Neutrophil (primary cell): ENCODE results near the gene ASPSCR1.
A peak's percentile ranks its signal among the peaks of the same experiment; 100 is the strongest.

ENCODE experiments used
- H3K27ac ChIP-seq: fragments of 200-600 bp; sonication (generic); 2 replicates; pipeline ENCODE4 v1.5.1; 2016; ENCODE audit warnings: mild to moderate bottlenecking, moderate library complexity
- H3K27me3 ChIP-seq: fragments of 200-600 bp; sonication (generic); 2 replicates; pipeline ENCODE4 v1.6.0; 2016; ENCODE audit warnings: mild to moderate bottlenecking
- H3K36me3 ChIP-seq: fragments of 200-600 bp; sonication (generic); 2 replicates; pipeline ENCODE4 v1.5.1; 2017
- H3K4me1 ChIP-seq, 2 experiments: fragments of 200-600 bp in 1 of 2; sonication (generic) in 1 of 2; 1 replicate in 1 of 2; 2 replicates in 1 of 2; pipeline versions ENCODE4 v1.5.1 to v1.6.1; 2013 to 2016; ENCODE audit warnings: low read depth in 1 of 2, low read length in 1 of 2, mild to moderate bottlenecking in 1 of 2, moderate library complexity in 1 of 2; ENCODE audit not compliant: control insufficient read depth in 1 of 2, insufficient read depth in 1 of 2
- H3K4me3 ChIP-seq, 2 experiments: fragments of 200-600 bp in 1 of 2; sonication (generic) in 1 of 2; 1 replicate in 1 of 2; 2 replicates in 1 of 2; pipeline ENCODE4 v1.5.1; 2013 to 2016; ENCODE audit warnings: low read depth in 1 of 2, low read length in 1 of 2, mild to moderate bottlenecking in 1 of 2, moderate library complexity in 1 of 2
- H3K9me3 ChIP-seq: fragments of 200-600 bp; sonication (generic); 2 replicates; pipeline ENCODE4 v1.5.1; 2016
- CTCF ChIP-seq: fragments of 200-600 bp; sonication (generic); IDR thresholded peaks from 2 replicates; pipeline ENCODE4 v1.5.1; 2016; ENCODE audit warnings: antibody characterized with exemption

Gene ASPSCR1

GRCh38 chr17:82029391-82029790 is 52.0 kb downstream of the ASPSCR1 start:
- no peak for TF ChIP-seq CTCF

GRCh38 chr17:82029990-82030469 is 52.6 kb downstream of the ASPSCR1 start:
- H3K4me3 ChIP-seq = peak overlapping the region; percentile 58 to 64
- H3K27me3 ChIP-seq = peaks cover 24% of the 10 kb centered on the region
- no peak overlapping the region for H3K27ac ChIP-seq
- H3K36me3 ChIP-seq = no peaks in the 10 kb centered on the region
- peaks cover 18 to 26% of the 10 kb centered on the region in 2 experiments for H3K4me1 ChIP-seq
- no peak for TF ChIP-seq CTCF
- H3K9me3 ChIP-seq = no peaks in the 10 kb centered on the region

More at GRCh38 chr17:82029391-82029790, 52.0 kb downstream of the ASPSCR1 start:
- Histone ChIP-seq H3K4me3 (no peak overlapping the region), H3K36me3 (no peaks in the 10 kb centered on the region), H3K4me1 (peaks cover 18 to 26% of the 10 kb centered on the region in 2 experiments), H3K27ac (no peak overlapping the region), H3K27me3 (peaks cover 24% of the 10 kb centered on the region), H3K9me3 (no peaks in the 10 kb centered on the region)

GRCh38 chr17:82030470-82031302 is 53.3 kb downstream of the ASPSCR1 start:
- Histone ChIP-seq H3K27me3 (peaks cover 24% of the 10 kb centered on the region), H3K9me3 (no peaks in the 10 kb centered on the region), H3K4me3 (peak overlapping the region; percentile 58 to 64), H3K27ac (peak overlapping the region; percentile 41), H3K4me1 (peaks cover 20 to 28% of the 10 kb centered on the region in 2 experiments), H3K36me3 (no peaks in the 10 kb centered on the region)
- TF ChIP-seq CTCF = peak; percentile 97

GRCh38 chr17:82031303-82031884 is 54.0 kb downstream of the ASPSCR1 start, which contains the start of gene RAC3:
RAC3 (plus strand) TSS chr17:82031678; CDS start chr17:82031762, 84 bp downstream.
- peak within 1 kb of the TSS; percentile 41 for H3K27ac ChIP-seq
- peak within 1 kb of the TSS; percentile 58 to 64 for H3K4me3 ChIP-seq
- no peak for TF ChIP-seq CTCF
- peaks cover 27 to 35% of the 10 kb centered on the region in 2 experiments for H3K4me1 ChIP-seq
- no peaks in the 10 kb centered on the region for H3K36me3 ChIP-seq
- no peaks in the 10 kb centered on the region for H3K9me3 ChIP-seq
- peaks cover 24% of the 10 kb centered on the region for H3K27me3 ChIP-seq

- H3K4me3 ChIP-seq = peak overlapping the region in 1 of 2 experiments; percentile 45
- no peaks in the 10 kb centered on the region for H3K9me3 ChIP-seq
- no peaks in the 10 kb centered on the region for H3K36me3 ChIP-seq
- H3K4me1 ChIP-seq = peaks cover 34 to 42% of the 10 kb centered on the region in 2 experiments
- no peak overlapping the region for H3K27ac ChIP-seq
- no peak for TF ChIP-seq CTCF
- H3K27me3 ChIP-seq = peaks cover 24% of the 10 kb centered on the region
These were observed 54.6 kb downstream of the ASPSCR1 start for GRCh38 chr17:82031885-82032627.
